ENCODE data around the gene CRKL.

GRCh38 chr22:20957102-20957682, 40.0 kb downstream of the CRKL start:
- TF ChIP-seq CTCF (IDR thresholded peaks at IDR 0.05) (no peak), POLR2A (IDR thresholded peaks at IDR 0.05) (no peak)
